Trophoblast cell (in vitro differentiated cells and primary cell): Measurements from ENCODE around the gene CDC7.

Experiments used
- DNase-seq, 2 donors: peaks; one replicate each; pipeline ENCODE4 v3.0.0-alpha.2; 2016
- H2AFZ ChIP-seq: 2 replicates; pipeline ENCODE4 v1.6.1; 2013; ENCODE audit warnings: low read length, moderate library complexity, mild to moderate bottlenecking; ENCODE audit not compliant: insufficient read depth, poor library complexity
- H2AK5ac ChIP-seq: 2 replicates; pipeline ENCODE4 v1.6.1; 2013; ENCODE audit warnings: mild to moderate bottlenecking, low read length
- H2BK120ac ChIP-seq: 2 replicates; pipeline ENCODE4 v1.6.1; 2013; ENCODE audit warnings: low read length, mild to moderate bottlenecking, moderate library complexity; ENCODE audit not compliant: insufficient read depth, poor library complexity
- H2BK12ac ChIP-seq: 2 replicates; pipeline ENCODE4 v1.6.1; 2013; ENCODE audit warnings: mild to moderate bottlenecking, low read length, moderate library complexity
- H2BK5ac ChIP-seq: 2 replicates; pipeline ENCODE4 v1.6.1; 2013; ENCODE audit warnings: low read length, low read depth, moderate library complexity, mild to moderate bottlenecking; ENCODE audit not compliant: poor library complexity
- H3K14ac ChIP-seq: 2 replicates; pipeline ENCODE4 v1.6.1; 2013; ENCODE audit warnings: mild to moderate bottlenecking, low read length
- H3K18ac ChIP-seq: 2 replicates; pipeline ENCODE4 v1.6.1; 2013; ENCODE audit warnings: mild to moderate bottlenecking, low read length
- H3K23ac ChIP-seq: 2 replicates; pipeline ENCODE4 v1.6.1; 2013; ENCODE audit warnings: low read length
- H3K27ac ChIP-seq: 2 replicates; pipeline ENCODE4 v1.5.1; 2013; ENCODE audit warnings: low read depth, mild to moderate bottlenecking, inconsistent platforms, low read length, moderate library complexity
- H3K27me3 ChIP-seq: 2 replicates; pipeline ENCODE4 v1.6.1; 2013; ENCODE audit warnings: inconsistent platforms, mild to moderate bottlenecking, low read length, moderate library complexity; ENCODE audit not compliant: insufficient read depth
- H3K36me3 ChIP-seq, 2 experiments: 1 replicate in 1 of 2; 2 replicates in 1 of 2; pipeline ENCODE4 v1.6.1; 2013; ENCODE audit warnings: low read length in 2 of 2, mild to moderate bottlenecking in 2 of 2, moderate library complexity in 1 of 2; ENCODE audit not compliant: insufficient read depth in 2 of 2, control insufficient read depth in 1 of 2
- H3K4ac ChIP-seq: 2 replicates; pipeline ENCODE4 v1.6.1; 2013; ENCODE audit warnings: low read depth, mild to moderate bottlenecking, low read length, moderate library complexity
- H3K4me1 ChIP-seq, 2 experiments: 1 replicate in 1 of 2; 2 replicates in 1 of 2; pipeline ENCODE4 v1.6.1; 2013; ENCODE audit warnings: low read length in 2 of 2, mild to moderate bottlenecking in 2 of 2, moderate library complexity in 1 of 2; ENCODE audit not compliant: insufficient read depth in 2 of 2, control insufficient read depth in 1 of 2
- H3K4me2 ChIP-seq: 2 replicates; pipeline ENCODE4 v1.6.1; 2013; ENCODE audit warnings: inconsistent platforms, mild to moderate bottlenecking, low read length, moderate library complexity
- H3K4me3 ChIP-seq: 2 replicates; pipeline ENCODE4 v1.5.1; 2013; ENCODE audit warnings: mild to moderate bottlenecking, low read depth, low read length, inconsistent platforms
- H3K79me1 ChIP-seq: one replicate; pipeline ENCODE4 v1.6.1; 2013; ENCODE audit warnings: low read length
- H3K79me2 ChIP-seq: 2 replicates; pipeline ENCODE4 v1.6.1; 2013; ENCODE audit warnings: low read length, mild to moderate bottlenecking; ENCODE audit not compliant: control insufficient read depth, insufficient read depth, poor library complexity
- H3K9ac ChIP-seq: 2 replicates; pipeline ENCODE4 v1.6.1; 2013; ENCODE audit warnings: mild to moderate bottlenecking, low read length
- H3K9me3 ChIP-seq: 2 replicates; pipeline ENCODE4 v1.6.1; 2013; ENCODE audit warnings: low read depth, mild to moderate bottlenecking, control low read depth, inconsistent platforms, low read length; ENCODE audit not compliant: insufficient read depth
- H4K12ac ChIP-seq: 2 replicates; pipeline ENCODE4 v1.6.1; 2013; ENCODE audit warnings: low read depth, mild to moderate bottlenecking, low read length, moderate library complexity
- H4K8ac ChIP-seq: 2 replicates; pipeline ENCODE4 v1.6.1; 2013; ENCODE audit warnings: low read depth, mild to moderate bottlenecking, low read length, moderate library complexity
- H4K91ac ChIP-seq: one replicate; pipeline ENCODE4 v1.6.1; 2013; ENCODE audit warnings: low read depth, mild to moderate bottlenecking, low read length, moderate library complexity
- whole genome bisulfite sequencing: extraction: QIAGEN DNeasy Blood & Tissue Kit; methylation state at CpG from one replicate; pipeline ENCODE4 v1.1.7; 2013; ENCODE audit warnings: missing lambda C conversion rate; ENCODE audit not compliant: insufficient read length, insufficient coverage; ENCODE audit errors: extremely low coverage; 5-methylcytosine and 5-hydroxymethylcytosine counted together

The CDC7 gene

GRCh38 chr1:91501523-91501851, 836 bp downstream of the CDC7 start:
- no peak overlapping the region for H4K12ac ChIP-seq

GRCh38 chr1:91501971-91502671, 1.5 kb downstream of the CDC7 start:
- DNase-seq, result no peak
- H3K4me1 ChIP-seq, result no peaks in the 10 kb centered on the region
- peaks cover 7% of the 10 kb centered on the region for H3K79me1 ChIP-seq
- H4K91ac ChIP-seq, result no peak overlapping the region
- no peak overlapping the region for H3K4me2 ChIP-seq
- no peak overlapping the region for H3K4ac ChIP-seq
- no peak overlapping the region for H3K23ac ChIP-seq
- WGBS, result no CpG with 5 or more reads among the region's 5 CpGs
- H2BK5ac ChIP-seq, result no peak overlapping the region
- no peak overlapping the region for H2BK12ac ChIP-seq
- H2AFZ ChIP-seq, result no peak overlapping the region
- no peak overlapping the region for H3K14ac ChIP-seq
- no peak overlapping the region for H2BK120ac ChIP-seq
- H4K12ac ChIP-seq, result no peak overlapping the region
- no peak overlapping the region for H3K4me3 ChIP-seq
- no peaks in the 10 kb centered on the region for H3K9me3 ChIP-seq
- no peaks in the 10 kb centered on the region for H3K36me3 ChIP-seq
- no peak overlapping the region for H3K18ac ChIP-seq
- no peak overlapping the region for H2AK5ac ChIP-seq
- peaks cover 2% of the 10 kb centered on the region for H3K79me2 ChIP-seq
- H3K9ac ChIP-seq, result no peak overlapping the region
- no peaks in the 10 kb centered on the region for H3K27me3 ChIP-seq
- H4K8ac ChIP-seq, result no peak overlapping the region
- no peak overlapping the region for H3K27ac ChIP-seq

More at GRCh38 chr1:91501523-91501851, 836 bp downstream of the CDC7 start:
- H3K4me3 ChIP-seq, result peak overlapping the region; percentile 77
- peak overlapping the region; percentile 95 for H3K27ac ChIP-seq
- H3K4me1 ChIP-seq, result no peaks in the 10 kb centered on the region
- H3K36me3 ChIP-seq, result no peaks in the 10 kb centered on the region
- DNase-seq, result no peak
- no peak overlapping the region for H2BK5ac ChIP-seq
- no peak overlapping the region for H3K18ac ChIP-seq
- no peak overlapping the region for H2AK5ac ChIP-seq
- WGBS, result no CpG with 5 or more reads among the region's 9 CpGs
- H3K79me2 ChIP-seq, result peaks cover 2% of the 10 kb centered on the region
- no peaks in the 10 kb centered on the region for H3K9me3 ChIP-seq
- no peak overlapping the region for H3K14ac ChIP-seq
- H3K4ac ChIP-seq, result no peak overlapping the region
- H4K91ac ChIP-seq, result no peak overlapping the region
- no peak overlapping the region for H2BK12ac ChIP-seq
- peak overlapping the region; percentile 91 for H4K8ac ChIP-seq
- H3K9ac ChIP-seq, result peak overlapping the region; percentile 59
- H2BK120ac ChIP-seq, result no peak overlapping the region
- H2AFZ ChIP-seq, result no peak overlapping the region
- H3K23ac ChIP-seq, result no peak overlapping the region
- H3K27me3 ChIP-seq, result no peaks in the 10 kb centered on the region
- peaks cover 7% of the 10 kb centered on the region for H3K79me1 ChIP-seq
- H3K4me2 ChIP-seq, result peak overlapping the region; percentile 76

- no peak overlapping the region for H3K4ac ChIP-seq
- no CpG with 5 or more reads among the region's 2 CpGs for WGBS
- DNase-seq, result no peak
Measured at GRCh38 chr1:91502672-91503184, 2.1 kb downstream of the CDC7 start.

GRCh38 chr1:91503332-91503900, 2.8 kb downstream of the CDC7 start:
- no peaks in the 10 kb centered on the region for H3K9me3 ChIP-seq
- H3K18ac ChIP-seq, result no peak overlapping the region
- no peak overlapping the region for H4K8ac ChIP-seq

More at GRCh38 chr1:91502672-91503184, 2.1 kb downstream of the CDC7 start:
- Histone ChIP-seq H3K23ac (no peak overlapping the region), H2AFZ (no peak overlapping the region), H2BK5ac (no peak overlapping the region), H3K9me3 (no peaks in the 10 kb centered on the region), H3K79me1 (peaks cover 7% of the 10 kb centered on the region), H3K14ac (no peak overlapping the region), H2BK12ac (no peak overlapping the region), H4K12ac (no peak overlapping the region), H2AK5ac (no peak overlapping the region), H3K4me3 (no peak overlapping the region), H3K9ac (no peak overlapping the region), H3K27ac (no peak overlapping the region), H4K91ac (no peak overlapping the region), H3K4me2 (no peak overlapping the region), H4K8ac (no peak overlapping the region), H3K27me3 (no peaks in the 10 kb centered on the region), H2BK120ac (no peak overlapping the region), H3K18ac (no peak overlapping the region), H3K4me1 (no peaks in the 10 kb centered on the region), H3K79me2 (peaks cover 2% of the 10 kb centered on the region), H3K36me3 (no peaks in the 10 kb centered on the region)

More at GRCh38 chr1:91503332-91503900, 2.8 kb downstream of the CDC7 start:
- peaks cover 2% of the 10 kb centered on the region for H3K79me2 ChIP-seq
- H3K27me3 ChIP-seq, result no peaks in the 10 kb centered on the region
- no peak overlapping the region for H3K23ac ChIP-seq
- no peaks in the 10 kb centered on the region for H3K36me3 ChIP-seq
- no peak overlapping the region for H3K4ac ChIP-seq
- H2BK12ac ChIP-seq, result no peak overlapping the region
- no peak overlapping the region for H4K12ac ChIP-seq
- H3K4me3 ChIP-seq, result no peak overlapping the region
- no peak overlapping the region for H2AK5ac ChIP-seq
- H3K79me1 ChIP-seq, result peaks cover 7% of the 10 kb centered on the region
- H2BK120ac ChIP-seq, result no peak overlapping the region
- no peak overlapping the region for H3K27ac ChIP-seq
- H3K4me1 ChIP-seq, result no peaks in the 10 kb centered on the region
- no peak overlapping the region for H3K14ac ChIP-seq
- no peak overlapping the region for H4K91ac ChIP-seq
- H2BK5ac ChIP-seq, result no peak overlapping the region
- H2AFZ ChIP-seq, result no peak overlapping the region
- no peak overlapping the region for H3K4me2 ChIP-seq
- DNase-seq, result no peak
- H3K9ac ChIP-seq, result no peak overlapping the region
